SU-DHL-6 (cell line): Measurements from ENCODE around the gene LIPA.

Experiments used
- H2AFZ ChIP-seq: fragments of 200-600 bp; sonication (generic); 2 replicates; pipeline ENCODE4 v1.6.1; 2014; ENCODE audit warnings: low read depth, mild to moderate bottlenecking, moderate library complexity, mixed read lengths, antibody characterized with exemption, low read length; ENCODE audit not compliant: severe bottlenecking
- H3F3A ChIP-seq: fragments of 200-600 bp; shearing (Covaris generic); 2 replicates; pipeline ENCODE4 v1.6.0; 2016; ENCODE audit warnings: antibody characterized with exemption, mild to moderate bottlenecking; ENCODE audit not compliant: insufficient read depth
- H3K27ac ChIP-seq: fragments of 200-600 bp; sonication (generic); 2 replicates; pipeline ENCODE4 v1.5.1; 2016; ENCODE audit warnings: low read depth, mild to moderate bottlenecking, low read length, moderate library complexity, mixed read lengths
- H3K27me3 ChIP-seq: fragments of 200-600 bp; sonication (generic), shearing (Covaris generic); 2 replicates; pipeline ENCODE4 v1.6.0; 2014; ENCODE audit warnings: mild to moderate bottlenecking, low read length
- H3K36me3 ChIP-seq: fragments of 200-600 bp; sonication (generic); 2 replicates; pipeline ENCODE4 v1.6.1; 2014; ENCODE audit warnings: mild to moderate bottlenecking, low read length, mixed read lengths
- H3K4me2 ChIP-seq: fragments of 300-600, 200-600 bp; shearing (Covaris generic), sonication (generic); 2 replicates; pipeline ENCODE4 v1.6.0; 2014; ENCODE audit warnings: low read length, low read depth, mild to moderate bottlenecking; ENCODE audit not compliant: poor library complexity, severe bottlenecking
- H3K4me3 ChIP-seq: fragments of 200-600 bp; sonication (generic); 2 replicates; pipeline ENCODE4 v1.5.1; 2014; ENCODE audit warnings: antibody characterized with exemption, low read length, mild to moderate bottlenecking, mixed read lengths; ENCODE audit not compliant: insufficient read depth, poor library complexity, severe bottlenecking
- H3K79me2 ChIP-seq: fragments of 200-600 bp; sonication (generic); 2 replicates; pipeline ENCODE4 v1.6.1; 2014; ENCODE audit warnings: mild to moderate bottlenecking, low read length, moderate library complexity; ENCODE audit not compliant: insufficient read depth
- H3K9ac ChIP-seq: fragments of 200-600 bp; sonication (generic); 2 replicates; pipeline ENCODE4 v1.7.0; 2014; ENCODE audit warnings: mild to moderate bottlenecking, low read length
- H3K9me2 ChIP-seq: fragments of 200-600 bp; sonication (generic); replicated peaks from 2 replicates; pipeline ENCODE4 v1.6.1; 2014; ENCODE audit warnings: low read length; ENCODE audit not compliant: insufficient read depth
- H3K9me3 ChIP-seq: fragments of 200-600 bp; sonication (generic); 2 replicates; pipeline ENCODE4 v1.6.1; 2014; ENCODE audit warnings: low read length, mixed read lengths; ENCODE audit not compliant: insufficient read depth
- H4K20me1 ChIP-seq: fragments of 200-600 bp; sonication (generic); 2 replicates; pipeline ENCODE4 v1.6.1; 2014; ENCODE audit warnings: low read depth, mild to moderate bottlenecking, antibody characterized with exemption, low read length, moderate library complexity, mixed read lengths
- EZH2phosphoT487 ChIP-seq: fragments of 200-600 bp; sonication (generic), shearing (Covaris generic); conservative IDR thresholded peaks from 2 replicates; pipeline ENCODE4 v1.6.1; 2018; ENCODE audit warnings: mild to moderate bottlenecking, antibody characterized with exemption, low read length, moderate library complexity, mixed read lengths
- TF ChIP-seq, protein P1 (sequence below): fragments of 200-600 bp; sonication (generic); IDR thresholded peaks from one replicate; pipeline ENCODE4 v1.5.1; 2017; ENCODE audit warnings: antibody characterized with exemption, mild to moderate bottlenecking, low read length, moderate library complexity; ENCODE audit not compliant: insufficient read depth, poor library complexity, severe bottlenecking

The LIPA gene

DNA sequence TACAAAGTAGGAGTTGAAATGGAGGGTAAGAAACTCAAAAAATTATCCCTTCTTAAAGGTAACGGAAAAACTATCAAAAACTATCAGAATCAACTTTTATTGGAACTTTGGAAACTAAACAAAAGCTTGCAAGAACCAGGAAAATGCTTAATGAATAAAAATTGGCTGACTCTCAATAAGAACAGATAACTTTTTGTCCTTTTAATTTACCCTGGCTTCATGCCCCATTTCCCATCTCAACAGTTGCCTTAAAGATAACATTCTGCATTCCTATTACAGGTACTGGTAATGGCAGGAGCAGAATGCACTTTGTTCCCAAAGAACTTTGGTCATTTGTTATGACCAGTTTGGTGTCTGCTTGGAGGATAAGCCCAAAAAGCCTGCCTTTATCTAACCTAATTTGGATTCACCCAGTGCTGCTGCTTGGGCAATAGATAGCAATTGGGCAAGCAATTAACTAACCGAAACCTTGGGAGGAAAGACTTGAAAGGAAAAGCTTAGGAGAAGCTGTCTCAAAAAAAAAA lies 62.3 kb downstream of the LIPA start:
- Histone ChIP-seq H3K9me3 (no peaks in the 10 kb centered on the region), H3F3A (no peaks in the 10 kb centered on the region), H3K9me2 (no peaks in the 10 kb centered on the region), H3K4me3 (no peak overlapping the region), H3K27me3 (no peaks in the 10 kb centered on the region), H3K36me3 (no peaks in the 10 kb centered on the region), H4K20me1 (no peaks in the 10 kb centered on the region), H3K79me2 (no peaks in the 10 kb centered on the region), H3K9ac (no peak overlapping the region), H3K27ac (no peak overlapping the region), H3K4me2 (no peak overlapping the region), H2AFZ (no peak overlapping the region)
- TF ChIP-seq, protein P1, sequence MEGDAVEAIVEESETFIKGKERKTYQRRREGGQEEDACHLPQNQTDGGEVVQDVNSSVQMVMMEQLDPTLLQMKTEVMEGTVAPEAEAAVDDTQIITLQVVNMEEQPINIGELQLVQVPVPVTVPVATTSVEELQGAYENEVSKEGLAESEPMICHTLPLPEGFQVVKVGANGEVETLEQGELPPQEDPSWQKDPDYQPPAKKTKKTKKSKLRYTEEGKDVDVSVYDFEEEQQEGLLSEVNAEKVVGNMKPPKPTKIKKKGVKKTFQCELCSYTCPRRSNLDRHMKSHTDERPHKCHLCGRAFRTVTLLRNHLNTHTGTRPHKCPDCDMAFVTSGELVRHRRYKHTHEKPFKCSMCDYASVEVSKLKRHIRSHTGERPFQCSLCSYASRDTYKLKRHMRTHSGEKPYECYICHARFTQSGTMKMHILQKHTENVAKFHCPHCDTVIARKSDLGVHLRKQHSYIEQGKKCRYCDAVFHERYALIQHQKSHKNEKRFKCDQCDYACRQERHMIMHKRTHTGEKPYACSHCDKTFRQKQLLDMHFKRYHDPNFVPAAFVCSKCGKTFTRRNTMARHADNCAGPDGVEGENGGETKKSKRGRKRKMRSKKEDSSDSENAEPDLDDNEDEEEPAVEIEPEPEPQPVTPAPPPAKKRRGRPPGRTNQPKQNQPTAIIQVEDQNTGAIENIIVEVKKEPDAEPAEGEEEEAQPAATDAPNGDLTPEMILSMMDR = no peak

DNA sequence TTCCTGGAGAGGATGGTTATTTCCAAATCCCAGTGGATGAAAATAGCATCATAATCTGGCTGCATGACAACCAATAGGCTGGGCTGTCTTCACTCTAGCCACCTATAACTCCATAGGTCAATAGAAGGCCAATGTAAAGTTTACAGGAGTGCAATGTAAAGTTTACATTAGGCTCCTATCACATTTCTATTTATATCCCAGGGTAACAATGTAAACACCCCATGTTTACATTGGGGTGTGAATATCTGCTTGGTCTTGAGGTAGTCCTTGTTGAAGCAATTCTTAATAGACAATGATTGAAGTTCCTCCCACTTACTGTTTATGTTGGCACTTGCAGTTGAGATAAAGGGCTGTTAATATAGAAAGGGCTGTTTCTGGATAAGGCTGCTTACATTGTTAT lies 65.9 kb downstream of the LIPA start:
- Histone ChIP-seq H3K4me3 (no peak overlapping the region), H3K9me2 (no peaks in the 10 kb centered on the region)
- TF ChIP-seq EZH2phosphoT487 = no peak
- TF ChIP-seq, protein P1 = no peak

DNA sequence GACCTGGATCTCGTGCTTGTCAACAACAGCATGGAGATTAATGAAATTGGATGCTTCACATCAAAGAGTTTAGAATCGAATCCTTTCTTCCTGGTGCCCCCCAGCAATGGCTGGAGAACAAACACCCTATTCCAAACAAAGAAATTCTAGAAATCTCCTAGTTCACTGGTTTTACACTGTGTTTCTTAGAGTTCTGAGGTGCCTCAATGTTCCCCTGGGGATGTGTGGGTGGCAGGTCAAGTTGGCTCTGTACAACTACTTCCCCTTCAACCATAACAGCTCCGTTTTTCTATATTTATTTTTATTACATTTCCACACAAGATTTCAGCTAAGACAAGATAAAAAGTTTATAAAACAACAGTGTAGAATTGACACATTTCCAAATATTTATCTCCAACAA lies 66.9 kb downstream of the LIPA start:
- H3F3A ChIP-seq = no peaks in the 10 kb centered on the region
- no peak overlapping the region for H3K9ac ChIP-seq
- H3K27me3 ChIP-seq = no peaks in the 10 kb centered on the region
- no peaks in the 10 kb centered on the region for H3K9me2 ChIP-seq
- H3K4me3 ChIP-seq = no peak overlapping the region
- no peak overlapping the region for H3K4me2 ChIP-seq
- H3K9me3 ChIP-seq = no peaks in the 10 kb centered on the region
- TF ChIP-seq, protein P1 = no peak
- no peak for TF ChIP-seq EZH2phosphoT487
- no peak overlapping the region for H3K27ac ChIP-seq
- no peaks in the 10 kb centered on the region for H3K79me2 ChIP-seq
- no peaks in the 10 kb centered on the region for H4K20me1 ChIP-seq
- no peaks in the 10 kb centered on the region for H3K36me3 ChIP-seq
- no peak overlapping the region for H2AFZ ChIP-seq

More for the DNA sequence above, 65.9 kb downstream of the LIPA start:
- no peaks in the 10 kb centered on the region for H3F3A ChIP-seq
- no peaks in the 10 kb centered on the region for H3K36me3 ChIP-seq
- H4K20me1 ChIP-seq = no peaks in the 10 kb centered on the region
- H3K9me3 ChIP-seq = no peaks in the 10 kb centered on the region
- no peak overlapping the region for H3K27ac ChIP-seq
- H2AFZ ChIP-seq = no peak overlapping the region
- H3K79me2 ChIP-seq = no peaks in the 10 kb centered on the region
- no peaks in the 10 kb centered on the region for H3K27me3 ChIP-seq
- H3K9ac ChIP-seq = no peak overlapping the region
- H3K4me2 ChIP-seq = no peak overlapping the region

DNA sequence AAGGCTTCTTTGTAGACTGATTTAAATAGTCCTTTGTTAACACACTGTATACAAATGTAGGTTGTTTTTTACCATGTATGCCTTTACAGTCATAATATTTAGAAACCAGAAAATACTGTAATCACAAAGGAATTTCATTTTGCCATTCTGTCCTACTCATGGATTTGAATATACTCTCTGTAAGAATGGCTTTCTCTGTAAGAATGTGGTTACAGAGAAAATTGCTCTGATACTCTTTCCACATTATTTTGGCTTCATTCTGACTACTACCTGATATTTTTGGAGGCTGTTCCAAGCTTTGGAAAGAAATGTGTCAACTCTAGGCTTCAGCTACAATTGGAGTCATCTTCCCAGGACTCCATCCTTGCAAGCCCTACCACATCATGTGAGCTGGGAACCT lies 68.0 kb downstream of the LIPA start:
- Histone ChIP-seq H3K9me3 (no peaks in the 10 kb centered on the region), H3K4me2 (no peak overlapping the region), H3K27me3 (no peaks in the 10 kb centered on the region), H3K27ac (no peak overlapping the region), H3K9ac (no peak overlapping the region), H2AFZ (no peak overlapping the region), H3K79me2 (no peaks in the 10 kb centered on the region), H3K4me3 (no peak overlapping the region), H3F3A (no peaks in the 10 kb centered on the region), H4K20me1 (no peaks in the 10 kb centered on the region), H3K36me3 (no peaks in the 10 kb centered on the region), H3K9me2 (no peaks in the 10 kb centered on the region)
- TF ChIP-seq EZH2phosphoT487 = no peak
- TF ChIP-seq, protein P1 = no peak
